Panc1 (cell line): ENCODE measurements around the gene PHC3. TPM values are rescaled to one million over a fixed set of nuclear protein-coding genes. Genes with fewer than 3 reads are reported as not detected.

Source experiments
- ATAC-seq: fragments of 200-7000 bp; cut with Tn5 transposase; 2 replicates; pipeline ENCODE4 v1.9.1; 2020; ENCODE audit warnings: mild to moderate bottlenecking, moderate library complexity
- BruUV-seq: library from RNA; stranded (reverse); fragments of 400-500 nt; replicated peaks from 2 replicates; lab custom pipeline; 2021; lab: Mats Ljungman, UMichigan
- CTCF ChIA-PET: fragments of 300-600 bp; sonication (Branson Sonifier 250); formaldehyde crosslinking; loops from one replicate; lab custom pipeline; 2022; ENCODE audit warnings: antibody characterized with exemption; lab: Charles Lee
- POLR2A ChIA-PET: fragments of 300-600 bp; sonication (Branson Sonifier 250); formaldehyde crosslinking; loops from one replicate; lab custom pipeline; 2022; ENCODE audit warnings: antibody characterized with exemption; lab: Charles Lee
- DNase-seq: peaks from one replicate; pipeline ENCODE4 v3.0.0-alpha.2; 2010; ENCODE audit warnings: low read depth, low spot score
- H3K27ac ChIP-seq: 2 replicates; pipeline ENCODE4 v1.5.1; 2011; ENCODE audit warnings: mild to moderate bottlenecking, low read length, inconsistent platforms
- H3K27me3 ChIP-seq: fragments of 200-500 bp; sonication (Bioruptor generic); 2 replicates; pipeline ENCODE4 v1.6.0; 2014; ENCODE audit warnings: low read length, inconsistent platforms; ENCODE audit not compliant: control insufficient read depth, insufficient read depth
- H3K36me3 ChIP-seq: fragments of 200-500 bp; sonication (Bioruptor generic); 2 replicates; pipeline ENCODE4 v1.5.1; 2014; ENCODE audit warnings: inconsistent platforms, mild to moderate bottlenecking, low read length, moderate library complexity; ENCODE audit not compliant: control insufficient read depth, insufficient read depth
- H3K4me1 ChIP-seq: 2 replicates; pipeline ENCODE4 v1.5.1; 2011; ENCODE audit warnings: inconsistent platforms, mild to moderate bottlenecking, low read length, moderate library complexity; ENCODE audit not compliant: control insufficient read depth, insufficient read depth
- H3K4me3 ChIP-seq, 2 experiments: 2 replicates each; pipeline ENCODE4 v1.5.1; 2011 to 2012; ENCODE audit warnings: low read depth in 2 of 2, low read length in 2 of 2, mild to moderate bottlenecking in 2 of 2, inconsistent platforms in 1 of 2, moderate library complexity in 1 of 2
- H3K9me3 ChIP-seq: fragments of 200-500 bp; sonication (Bioruptor generic); 2 replicates; pipeline ENCODE4 v1.5.1; 2014; ENCODE audit warnings: low read depth, mild to moderate bottlenecking, inconsistent platforms, low read length, moderate library complexity; ENCODE audit not compliant: control insufficient read depth, insufficient read depth
- CTCF ChIP-seq: fragments of 450-650 bp; IDR thresholded peaks from 2 replicates; pipeline ENCODE4 v1.5.1; 2017; ENCODE audit warnings: mild to moderate bottlenecking
- POLR2AphosphoS5 ChIP-seq: IDR thresholded peaks from 2 replicates; pipeline ENCODE4 v1.6.1; 2012; ENCODE audit warnings: mild to moderate bottlenecking, low read depth, low read length, moderate library complexity
- REST ChIP-seq, 2 experiments: IDR thresholded peaks; 2 replicates each; pipeline ENCODE4 v1.6.1; 2011 to 2012; ENCODE audit warnings: low read depth in 2 of 2, control low read depth in 1 of 2, low read length in 1 of 2, mild to moderate bottlenecking in 1 of 2, moderate library complexity in 1 of 2; ENCODE audit not compliant: insufficient read depth in 1 of 2
- SIN3A ChIP-seq: IDR thresholded peaks from 2 replicates; pipeline ENCODE4 v1.6.1; 2012; ENCODE audit warnings: low read depth, mild to moderate bottlenecking, low read length, moderate library complexity, borderline replicate concordance; ENCODE audit not compliant: insufficient read depth
- TCF7L2 ChIP-seq: IDR thresholded peaks from 2 replicates; pipeline ENCODE4 v1.6.1; 2011; ENCODE audit warnings: mild to moderate bottlenecking, low read depth, low read length, inconsistent platforms
- in situ Hi-C: cut with HindIII; loops from 2 replicates; pipeline ENCODE4 v1.10.0; 2016; ENCODE audit warnings: low sequenced_read_pairs, low pct_unique_long_range_greater_than_20kb
- intact Hi-C: fragments of 100-400 bp; cut with micrococcal nuclease; formaldehyde crosslinking; loops from one replicate; pipeline ENCODE4 v1.10.0; 2022; ENCODE audit not compliant: unreplicated experiment
- total RNA-seq: library from RNA; stranded (reverse); gene quantifications from one replicate; pipeline ENCODE4 v1.2.1, GENCODE V29; 2021; ENCODE audit not compliant: unreplicated experiment

The PHC3 gene
- total RNA-seq, 1 experiment from 2014 or later: 53.8 TPM

DNA sequence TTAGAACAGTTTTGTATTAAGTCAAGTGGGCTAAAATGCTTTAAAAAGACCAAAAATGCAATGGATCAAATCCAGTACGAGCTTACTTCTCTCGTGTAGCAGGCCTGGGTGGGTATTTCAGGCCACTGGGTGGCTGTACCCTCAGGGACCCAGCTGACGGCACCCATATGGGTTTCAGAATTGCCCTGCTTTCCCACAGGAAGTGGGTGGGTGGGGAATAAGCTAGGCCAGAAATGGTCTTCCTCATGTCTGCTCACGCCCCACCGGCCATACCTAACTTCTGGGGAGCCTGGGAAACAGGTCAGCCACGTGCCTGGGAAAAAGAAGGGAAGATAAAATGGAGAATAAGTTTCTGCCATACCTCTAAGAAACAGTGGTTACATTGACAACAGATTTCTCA lies 123.4 kb downstream of the PHC3 start:
- Histone ChIP-seq H3K9me3 (no peaks in the 10 kb centered on the region), H3K4me1 (no peaks in the 10 kb centered on the region), H3K4me3 (no peak overlapping the region), H3K27ac (no peak overlapping the region), H3K27me3 (peaks cover 3% of the 10 kb centered on the region; the same call in 1 of the 2 replicates), H3K36me3 (no peaks in the 10 kb centered on the region)
- ChIA-PET POLR2A (interaction anchor here (0.6 kb wide), 1 partner anchor 36 kb away, joined by 3 read pairs; no protein-coding TSS in a partner anchor), CTCF (no interaction called here)
- TF ChIP-seq SIN3A: no peak
- no peak for TF ChIP-seq REST (IDR thresholded peaks at IDR 0.05; ENCODE audit: insufficient read depth in 1 of 2, low read depth in 2 of 2, low read length in 1 of 2)
- no peak for TF ChIP-seq TCF7L2
- no peak for DNase-seq
- BruUV-seq: no TSS peak
- ATAC-seq: no peak
- intact Hi-C loops (no loop called here), in situ Hi-C loops (no loop called here)

DNA sequence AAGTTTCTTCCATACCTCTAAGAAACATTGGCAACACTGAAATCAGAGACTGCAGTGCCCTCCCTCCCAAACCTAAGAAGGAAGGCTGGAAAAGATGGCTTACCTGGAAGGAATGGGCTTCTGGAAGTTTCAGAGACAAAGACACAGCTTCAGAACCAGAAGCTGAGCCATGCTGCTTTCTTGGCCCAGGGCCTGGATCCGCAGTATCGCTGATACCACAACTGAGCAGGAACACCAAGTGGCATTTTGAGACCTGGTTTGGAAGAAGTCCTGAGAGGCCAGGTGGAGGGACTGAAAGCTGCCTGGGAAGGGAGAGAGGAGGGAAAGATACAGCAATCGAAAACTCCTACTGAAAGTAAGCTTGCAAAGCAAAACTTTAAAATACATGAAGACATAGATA lies 124.0 kb downstream of the PHC3 start:
- Histone ChIP-seq H3K4me1 (no peaks in the 10 kb centered on the region), H3K9me3 (no peaks in the 10 kb centered on the region), H3K27me3 (peaks cover 4% of the 10 kb centered on the region; the same call in 1 of the 2 replicates), H3K36me3 (no peaks in the 10 kb centered on the region), H3K4me3 (no peak overlapping the region), H3K27ac (no peak overlapping the region)
- no TSS peak for BruUV-seq
- ChIA-PET CTCF (no interaction called here), POLR2A (no interaction called here)
- no peak for ATAC-seq
- intact Hi-C loops: no loop called here
- TF ChIP-seq SIN3A (no peak), POLR2AphosphoS5 (no peak), TCF7L2 (no peak), REST (IDR thresholded peaks at IDR 0.05; ENCODE audit: insufficient read depth in 1 of 2, low read depth in 2 of 2, low read length in 1 of 2) (no peak), CTCF (no peak)
- no peak for DNase-seq
- in situ Hi-C loops: no loop called here
